Jurkat, Clone E6-1 (cell line): ENCODE data around the gene MATK.
"Not testable (repeated sequence)": the region's sequence is repeated elsewhere in the genome, so short reads cannot be mapped to it uniquely, and the experiment has no call there.

ENCODE experiments used
- DNase-seq: peaks from one replicate; pipeline ENCODE4 v3.0.0-alpha.2; 2011; ENCODE audit warnings: low read depth, low spot score
- H3K4me3 ChIP-seq: 2 replicates; pipeline ENCODE4 v1.5.1; 2011; ENCODE audit warnings: mild to moderate bottlenecking, low read length, control low read depth, moderate library complexity

Gene MATK

DNA sequence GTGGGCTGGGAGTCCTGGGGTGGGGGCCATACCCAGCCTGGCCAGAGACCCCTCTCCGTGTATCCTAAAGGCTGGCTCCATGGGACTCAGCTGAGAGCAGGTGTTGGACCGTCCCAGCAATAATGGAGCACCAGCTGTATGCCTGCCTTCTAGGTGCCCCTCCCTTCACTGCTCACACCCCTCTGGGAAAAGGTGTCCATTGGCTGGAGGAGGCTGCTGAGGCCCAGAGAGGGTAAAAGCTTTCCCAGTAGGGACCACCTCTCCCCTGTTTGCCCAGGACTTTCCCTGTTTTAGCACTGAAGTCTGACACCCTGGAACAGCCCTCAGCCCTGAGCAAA lies 10.8 kb downstream of the MATK start:
- no peak for DNase-seq
- H3K4me3 ChIP-seq: no peak overlapping the region

DNA sequence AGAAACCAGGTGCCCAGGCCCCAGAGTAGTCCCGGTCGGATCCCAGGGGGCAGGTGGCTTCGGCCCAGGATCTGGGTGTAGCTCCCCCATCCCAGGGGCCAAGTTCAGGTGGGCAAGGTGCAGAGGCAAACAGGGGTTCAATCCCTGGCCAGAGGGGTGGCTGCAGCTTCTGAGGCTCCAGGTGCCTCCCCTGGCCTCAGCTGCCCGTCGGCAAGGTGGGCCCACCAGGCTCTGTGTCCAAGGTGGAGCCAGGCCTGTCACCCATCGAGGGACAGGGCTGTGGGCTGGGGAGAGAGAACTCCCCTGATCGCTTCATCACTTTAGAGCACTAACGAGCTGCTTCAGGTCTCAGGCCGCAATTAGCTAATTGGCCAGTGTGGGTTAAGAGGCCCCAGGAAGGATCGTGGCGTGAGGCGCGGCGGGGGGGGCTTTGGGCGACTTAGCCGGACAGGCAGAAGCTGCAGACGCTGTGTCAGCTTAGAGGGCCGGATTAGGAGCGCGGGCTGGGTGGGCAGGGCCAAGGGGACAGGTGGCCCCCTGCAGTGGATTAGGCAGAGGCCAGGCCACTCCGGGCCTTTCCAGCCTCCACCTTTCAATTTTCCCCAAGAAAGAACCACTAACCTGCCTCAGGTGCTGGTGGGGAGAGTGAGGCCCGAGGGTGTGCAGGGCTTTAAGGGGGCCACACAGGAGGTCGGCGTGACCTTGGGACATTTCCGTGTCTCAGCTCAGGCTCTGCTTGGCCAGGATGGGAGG lies 11.4 kb downstream of the MATK start:
- no peak overlapping the region for H3K4me3 ChIP-seq
- DNase-seq: no peak

GRCh38 chr19:3773814-3774515 lies 12.2 kb downstream of the MATK start:
- DNase-seq: no peak
- no peak overlapping the region for H3K4me3 ChIP-seq

DNA sequence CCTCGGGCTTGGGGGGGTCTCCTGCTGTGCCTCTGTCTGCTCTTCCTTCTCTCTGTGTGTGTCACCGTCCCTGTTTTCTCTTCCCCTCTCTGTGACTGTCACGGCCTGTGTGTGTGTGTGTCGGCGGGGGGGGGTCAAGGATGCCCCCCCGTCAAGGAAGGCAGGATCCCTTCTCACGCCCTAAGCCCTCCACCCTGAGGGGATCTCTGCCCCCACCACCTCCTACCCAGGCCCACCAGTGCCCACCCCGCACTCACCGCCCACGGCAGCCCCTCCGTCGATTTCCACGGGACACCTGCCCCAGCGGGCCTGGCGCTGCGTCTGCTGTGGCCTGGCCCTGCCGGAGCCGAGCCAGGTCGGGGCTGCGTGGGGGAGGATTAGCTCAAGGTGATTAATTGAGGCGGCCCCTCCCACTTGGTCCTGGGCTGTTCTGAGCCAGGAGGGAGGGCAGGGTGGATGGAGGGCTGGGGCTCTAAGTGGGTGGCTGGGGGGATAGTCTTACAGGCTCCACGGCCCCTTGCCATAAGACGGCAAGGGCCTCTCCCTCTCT lies 14.2 kb downstream of the MATK start, which contains the start of gene RAX2:
Gene RAX2 (minus strand): TSS at position 323 of the 550 bp plus-strand sequence. CDS start 486 bp downstream, outside the sequence.
- no peak within 1 kb of the TSS for H3K4me3 ChIP-seq
- DNase-seq: no peak

DNA sequence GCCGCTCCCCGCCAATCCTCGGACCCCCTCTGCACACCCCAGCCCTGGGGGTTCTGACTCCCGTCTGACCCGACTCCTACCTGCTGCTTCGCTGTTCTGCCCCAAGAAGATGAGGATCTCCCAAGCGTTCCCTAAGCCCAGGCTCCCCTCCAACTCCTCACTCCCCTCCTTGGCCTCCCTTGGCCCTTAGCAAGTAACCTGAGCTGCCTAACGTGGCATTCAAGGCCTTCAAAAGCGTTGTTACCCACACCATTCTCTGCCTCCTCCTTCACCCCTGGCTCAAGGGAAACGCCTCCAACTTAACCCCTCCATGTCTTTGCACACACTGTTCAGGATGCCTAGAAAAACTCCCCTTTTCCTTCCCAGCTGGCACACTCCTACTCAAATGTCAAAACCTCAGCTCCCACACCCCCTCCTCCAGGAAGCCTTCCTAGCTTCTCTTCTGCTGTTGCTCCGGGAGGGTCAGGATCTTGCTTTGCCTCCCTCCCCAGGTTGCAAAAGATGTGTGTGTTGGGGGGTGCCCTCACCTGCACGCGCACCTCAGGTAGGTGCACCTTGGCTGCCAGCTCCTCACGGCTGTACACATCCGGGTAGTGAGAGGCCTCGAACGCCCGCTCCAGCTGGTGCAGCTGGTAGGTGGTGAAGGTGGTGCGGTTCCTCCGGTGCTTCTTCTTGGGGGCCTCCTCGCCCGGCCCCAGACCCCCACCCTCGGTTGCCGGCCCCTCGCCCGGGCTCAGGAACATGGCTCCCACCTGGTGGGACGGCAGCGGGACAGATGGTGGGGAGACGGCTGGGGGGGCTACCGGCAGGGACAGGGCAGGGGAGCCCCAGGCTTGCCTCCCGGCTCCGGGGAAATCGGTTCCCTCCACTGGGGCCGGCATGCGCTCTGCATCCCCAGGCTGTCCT lies 14.9 kb downstream of the MATK start:
- no peak for DNase-seq

DNA sequence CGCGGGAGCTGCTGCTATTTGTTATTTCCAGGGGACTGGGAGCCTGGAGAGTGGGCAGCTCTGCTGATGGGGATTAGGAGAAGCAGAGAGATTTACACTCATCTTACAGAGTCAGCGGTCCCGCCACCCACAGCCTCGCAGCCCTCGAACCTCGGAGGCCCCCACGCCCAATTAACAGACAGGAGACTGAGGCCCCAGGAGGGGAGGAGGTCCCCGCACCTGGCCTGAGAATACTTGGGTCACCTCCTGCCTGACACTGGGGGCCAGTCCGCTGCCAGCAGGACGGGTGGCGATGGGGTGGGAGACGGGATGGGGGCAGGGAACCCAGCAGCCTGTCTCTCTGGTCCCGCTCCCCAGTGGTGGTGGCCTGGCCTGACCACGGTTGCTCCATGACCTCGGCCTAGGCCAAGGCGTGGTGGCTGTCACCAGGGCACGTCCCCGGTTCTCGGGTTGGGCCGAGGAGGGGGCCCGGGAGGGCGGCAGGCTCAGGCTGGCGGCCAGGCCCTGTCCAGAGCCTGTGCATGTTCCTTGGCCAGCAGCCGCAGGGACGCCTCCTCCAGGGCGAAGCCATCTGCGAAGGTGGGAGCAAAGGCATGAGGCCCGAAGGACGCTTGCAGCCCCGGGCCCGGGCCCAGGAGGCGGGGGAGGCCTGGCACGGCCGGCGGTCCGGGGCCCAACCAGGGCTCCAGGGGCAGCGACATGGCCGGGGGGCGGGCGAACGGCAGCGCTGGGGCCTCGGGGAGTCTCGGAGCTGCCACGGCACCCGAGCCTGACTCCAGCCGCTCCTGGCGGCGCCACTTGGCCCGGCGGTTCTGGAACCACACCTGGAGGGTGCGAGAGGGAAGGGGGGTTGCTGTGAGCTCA lies 15.8 kb downstream of the MATK start:
- no peak for DNase-seq
- no peak overlapping the region for H3K4me3 ChIP-seq

More for the DNA sequence above, 14.9 kb downstream of the MATK start:
- H3K4me3 ChIP-seq: no peak overlapping the region

- H3K4me3 ChIP-seq: no peak overlapping the region
- no peak for DNase-seq
These were observed 16.7 kb downstream of the MATK start for GRCh38 chr19:3769494-3769893.

- no peak overlapping the region for H3K4me3 ChIP-seq
- DNase-seq: no peak
These were observed 17.5 kb downstream of the MATK start for GRCh38 chr19:3768748-3769099.

- no peak overlapping the region for H3K4me3 ChIP-seq
- no peak for DNase-seq
These were observed 18.0 kb downstream of the MATK start for GRCh38 chr19:3768015-3768747.

GRCh38 chr19:3767050-3767449 lies 19.1 kb downstream of the MATK start:
- no peak for DNase-seq
- no peak overlapping the region for H3K4me3 ChIP-seq

DNA sequence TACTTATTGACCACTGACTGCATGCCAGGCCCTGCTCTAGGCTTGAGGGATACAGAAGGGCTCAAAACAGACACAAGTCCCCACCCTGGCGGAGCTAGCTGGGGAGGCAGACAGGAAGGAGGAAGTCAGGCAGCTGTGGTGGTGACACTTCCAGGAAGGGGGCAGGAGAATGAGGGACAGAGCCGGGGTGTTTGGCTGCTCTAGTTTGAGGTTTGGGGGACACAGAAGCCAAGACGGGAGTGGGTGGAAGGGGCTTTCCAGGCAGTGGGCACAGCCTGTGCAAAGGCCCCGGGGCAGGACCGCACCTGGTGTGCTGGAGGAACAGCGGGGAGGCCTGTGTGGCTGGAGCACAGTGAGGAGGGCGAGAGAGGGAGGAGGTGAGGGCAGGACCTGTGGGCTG lies 19.7 kb downstream of the MATK start:
- no peak overlapping the region for H3K4me3 ChIP-seq
- no peak for DNase-seq

- not testable (repeated sequence) for H3K4me3 ChIP-seq, DNase-seq
These were observed 20.4 kb downstream of the MATK start for GRCh38 chr19:3765757-3766156.

- H3K4me3 ChIP-seq: no peak overlapping the region
- DNase-seq: no peak
These were observed 21.1 kb downstream of the MATK start for GRCh38 chr19:3765121-3765520.

DNA sequence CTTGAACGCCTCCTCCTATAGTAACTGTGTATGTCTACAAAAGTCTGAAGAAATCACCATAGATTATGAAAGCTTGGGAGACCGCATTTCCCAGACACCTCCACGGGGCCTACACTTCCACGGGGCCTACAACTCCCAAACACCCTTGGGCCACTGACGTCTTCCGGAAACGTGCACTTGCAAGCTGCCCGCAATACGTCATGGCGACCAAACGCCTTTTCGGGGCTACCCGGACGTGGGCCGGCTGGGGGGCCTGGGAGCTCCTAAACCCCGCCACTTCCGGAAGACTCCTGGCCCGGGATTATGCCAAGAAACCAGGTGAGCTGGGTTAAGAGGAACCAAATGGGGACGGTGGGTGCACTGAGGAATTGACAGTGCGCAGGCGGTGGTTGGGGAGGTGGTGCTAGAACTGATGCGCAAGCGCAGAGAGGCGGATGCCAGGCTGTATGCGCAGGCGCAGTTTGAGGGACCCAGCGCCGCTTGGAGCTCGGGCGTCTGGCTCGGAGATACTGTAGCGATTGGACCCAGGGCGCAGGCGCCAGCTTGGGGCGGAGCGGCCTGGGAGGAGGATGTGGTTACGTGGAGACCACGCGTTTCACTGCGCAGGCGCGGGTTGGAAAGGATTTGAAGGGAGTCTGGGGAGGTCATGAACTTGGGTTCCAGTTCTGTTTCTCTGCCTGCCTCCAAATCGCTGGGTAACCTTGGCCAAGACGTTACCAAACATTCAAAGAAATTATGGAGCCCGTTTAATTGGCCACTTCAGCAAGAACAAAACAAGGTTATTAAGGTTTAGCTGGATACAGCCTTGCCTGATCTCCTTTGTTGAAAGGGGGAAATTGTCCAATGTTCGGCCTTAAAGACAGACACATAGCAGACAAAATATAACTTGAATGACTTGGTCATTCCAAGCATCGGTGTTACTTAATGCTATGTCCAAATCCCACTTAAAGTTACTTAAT lies 23.4 kb downstream of the MATK start, which contains the start of gene MRPL54:
Gene MRPL54 (plus strand): TSS at position 182 of the 959 bp plus-strand sequence. CDS start 19 bp downstream, at position 201.
- H3K4me3 ChIP-seq: peak within 1 kb of the TSS; percentile 98
- DNase-seq: peak; percentile 99

- DNase-seq: no peak
- peak overlapping the region; percentile 98 for H3K4me3 ChIP-seq
These were observed 24.1 kb downstream of the MATK start for GRCh38 chr19:3762130-3762473.

DNA sequence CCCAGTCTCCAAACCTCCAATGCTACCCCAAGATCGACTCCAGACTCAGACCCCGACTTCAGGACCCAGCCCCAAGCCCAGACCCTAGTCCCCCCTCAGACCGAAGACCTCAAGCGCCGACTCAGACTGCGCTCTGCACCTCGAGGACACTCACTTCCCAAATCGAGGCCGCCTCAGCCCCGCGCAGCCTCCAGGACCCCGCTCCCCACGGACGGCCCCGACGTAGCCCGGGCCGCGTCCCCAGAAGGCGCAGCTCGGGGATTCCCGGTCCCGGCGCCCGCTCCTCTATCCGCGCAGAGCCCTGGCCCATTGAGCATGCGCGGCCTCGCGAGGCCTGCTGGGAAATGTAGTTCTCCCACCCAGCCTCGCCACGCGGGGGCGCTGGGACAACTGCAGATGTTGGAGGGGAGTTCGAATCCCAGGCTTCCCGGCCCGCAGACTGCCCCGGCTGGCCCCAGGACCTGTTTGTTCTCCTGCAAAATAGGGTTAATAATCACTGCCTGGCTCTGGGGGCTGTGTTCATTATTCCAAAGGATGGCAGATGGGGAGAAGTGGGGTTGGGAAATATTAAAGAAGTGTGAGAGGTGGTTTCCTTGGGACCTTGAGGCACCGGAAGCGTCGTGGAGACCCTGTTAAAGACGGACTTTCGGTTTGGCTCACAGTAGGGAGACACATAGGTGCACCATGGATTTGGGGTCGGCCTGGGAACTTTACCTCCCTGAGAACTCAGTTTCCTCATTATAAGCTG lies 24.6 kb downstream of the MATK start, which contains the start of gene APBA3:
Gene APBA3 (minus strand): TSS at position 311 of the 748 bp plus-strand sequence. CDS start 1,428 bp downstream, outside the sequence.
- peak within 1 kb of the TSS; percentile 98 for H3K4me3 ChIP-seq
- peak; percentile 86 for DNase-seq
